SK-N-SH (cell line): Measurements from ENCODE around the gene NEUROD1. TPM values are rescaled to one million over a fixed set of nuclear protein-coding genes. Genes with fewer than 3 reads are reported as not detected.

ENCODE experiments used
- CTCF ChIA-PET: fragments of 300-600, 350-600 bp; formaldehyde crosslinking; extraction: SDS; loops from one replicate; lab custom pipeline; 2021; lab: Yijun Ruan, JAX
- POLR2A ChIA-PET: fragments of 350-600 bp; sonication (Branson Sonifier 250); formaldehyde crosslinking; extraction: SDS; loops from one replicate; lab custom pipeline; 2020; ENCODE audit warnings: antibody characterized with exemption, inconsistent platforms; lab: Yijun Ruan, JAX
- DNase-seq: peaks from one replicate; pipeline ENCODE4 v3.0.0; 2012
- H2AFZ ChIP-seq: fragments of 200-600 bp; sonication (generic); 2 replicates; pipeline ENCODE4 v1.8.1; 2016; ENCODE audit warnings: antibody characterized with exemption, mild to moderate bottlenecking, low read depth
- H3F3A ChIP-seq: fragments of 200-600 bp; sonication (generic); replicated peaks from 2 replicates; pipeline ENCODE3; 2016; ENCODE audit warnings: antibody characterized with exemption, mild to moderate bottlenecking; ENCODE audit not compliant: insufficient read depth
- H3K27ac ChIP-seq, 2 experiments: fragments of 200-500 bp in 1 of 2; fragments of 200-600 bp in 1 of 2; sonication (Bioruptor generic) in 1 of 2; sonication (generic), shearing (Covaris generic) in 1 of 2; 2 replicates each; pipeline versions ENCODE4 v1.5.1 to v1.6.1; 2014 to 2016; ENCODE audit warnings: low read depth in 2 of 2, inconsistent platforms in 1 of 2, low read length in 1 of 2, mild to moderate bottlenecking in 1 of 2, mixed read lengths in 1 of 2
- H3K27me3 ChIP-seq: fragments of 200-600 bp; sonication (generic), shearing (Covaris generic); 2 replicates; pipeline ENCODE4 v1.6.1; 2016; ENCODE audit warnings: mixed run types; ENCODE audit not compliant: insufficient read depth
- H3K36me3 ChIP-seq, 2 experiments: fragments of 200-500 bp in 1 of 2; fragments of 200-600 bp in 1 of 2; sonication (Bioruptor generic) in 1 of 2; sonication (generic) in 1 of 2; replicated peaks in 1 of 2; 2 replicates each; pipeline versions ENCODE3 to v1.5.1; 2014 to 2016; ENCODE audit warnings: low read length in 1 of 2, mild to moderate bottlenecking in 1 of 2; ENCODE audit not compliant: insufficient read depth in 2 of 2, control insufficient read depth in 1 of 2
- H3K4me1 ChIP-seq, 2 experiments: fragments of 200-500 bp in 1 of 2; fragments of 200-600 bp in 1 of 2; sonication (Bioruptor generic) in 1 of 2; sonication (generic), shearing (Covaris generic) in 1 of 2; 2 replicates each; pipeline versions ENCODE4 v1.5.1 to v1.6.1; 2014 to 2016; ENCODE audit warnings: low read depth in 1 of 2, low read length in 1 of 2, mixed run types in 1 of 2; ENCODE audit not compliant: insufficient read depth in 2 of 2, control insufficient read depth in 1 of 2
- H3K4me2 ChIP-seq: fragments of 200-600 bp; sonication (generic), shearing (Covaris generic); 2 replicates; pipeline ENCODE4 v1.6.1; 2017; ENCODE audit warnings: mixed run types
- H3K4me3 ChIP-seq, 2 experiments: fragments of 200-500 bp in 1 of 2; fragments of 200-600 bp in 1 of 2; sonication (Bioruptor generic) in 1 of 2; sonication (generic), shearing (Covaris generic) in 1 of 2; 2 replicates each; pipeline versions ENCODE4 v1.5.1 to v1.8.1; 2014 to 2016; ENCODE audit warnings: low read depth in 2 of 2, inconsistent platforms in 1 of 2, low read length in 1 of 2, mild to moderate bottlenecking in 1 of 2, mixed read lengths in 1 of 2, moderate library complexity in 1 of 2
- H3K79me2 ChIP-seq: fragments of 200-600 bp; sonication (generic); 2 replicates; pipeline ENCODE4 v1.8.1; 2017; ENCODE audit warnings: mild to moderate bottlenecking; ENCODE audit not compliant: insufficient read depth
- H3K9ac ChIP-seq: fragments of 200-600 bp; sonication (generic); 2 replicates; pipeline ENCODE4 v1.6.1; 2017; ENCODE audit warnings: mixed run types
- H3K9me2 ChIP-seq: fragments of 200-600 bp; sonication (generic); 2 replicates; pipeline ENCODE4 v1.6.1; 2017; ENCODE audit warnings: mixed run types
- H3K9me3 ChIP-seq: fragments of 200-600 bp; sonication (generic); 2 replicates; pipeline ENCODE4 v1.6.1; 2017; ENCODE audit warnings: mixed run types, mild to moderate bottlenecking, moderate library complexity
- H4K20me1 ChIP-seq: fragments of 200-600 bp; sonication (generic); 2 replicates; pipeline ENCODE4 v1.6.1; 2017; ENCODE audit warnings: mild to moderate bottlenecking, mixed run types; ENCODE audit not compliant: insufficient read depth
- ELF1 ChIP-seq: IDR thresholded peaks from 2 replicates; pipeline ENCODE4 v1.4.0; 2012
- EP300 ChIP-seq, 2 experiments: IDR thresholded peaks; 2 replicates each; pipeline versions ENCODE4 v1.4.0 to v1.6.1; 2012; ENCODE audit warnings: borderline replicate concordance in 1 of 2, low read depth in 1 of 2, low read length in 1 of 2
- EZH2phosphoT487 ChIP-seq: fragments of 200-600 bp; sonication (generic); IDR thresholded peaks from 2 replicates; pipeline ENCODE4 v1.6.1; 2017; ENCODE audit warnings: low read depth, mixed run types, mild to moderate bottlenecking, antibody characterized with exemption, moderate library complexity, borderline replicate concordance
- FOXJ3 ChIP-seq: sonication (generic); formaldehyde crosslinking; IDR thresholded peaks from 2 replicates; pipeline ENCODE4 v1.5.1; 2020; ENCODE audit warnings: mild to moderate bottlenecking, missing genetic modification reagents
- FOXM1 ChIP-seq: IDR thresholded peaks from 2 replicates; pipeline ENCODE4 v1.4.0; 2012; ENCODE audit warnings: low read depth, mild to moderate bottlenecking
- GABPA ChIP-seq: IDR thresholded peaks from 2 replicates; pipeline ENCODE4 v1.4.0; 2012; ENCODE audit warnings: low read depth, mild to moderate bottlenecking
- MEF2A ChIP-seq: IDR thresholded peaks from 2 replicates; pipeline ENCODE4 v1.4.0; 2012; ENCODE audit warnings: low read depth, borderline replicate concordance
- NFIC ChIP-seq: IDR thresholded peaks from 2 replicates; pipeline ENCODE4 v1.4.0; 2012; ENCODE audit warnings: borderline replicate concordance
- NRF1 ChIP-seq: IDR thresholded peaks from 2 replicates; pipeline ENCODE4 v1.6.1; 2012; ENCODE audit warnings: low read depth, mild to moderate bottlenecking, low read length
- RAD21 ChIP-seq: IDR thresholded peaks from 2 replicates; pipeline ENCODE4 v1.6.1; 2012; ENCODE audit warnings: mild to moderate bottlenecking, low read length
- WGBS: methylation state at CpG from one replicate; pipeline ENCODE4 v1.1.6; 2017; ENCODE audit warnings: low lambda C conversion rate; 5-methylcytosine and 5-hydroxymethylcytosine counted together
- polyA plus RNA-seq, 3 experiments: library from polyadenylated mRNA; depleted of rRNA; stranded (reverse); fragments of >200 nt; gene quantifications; 2 replicates each; pipeline ENCODE4 v1.2.3, GENCODE V29; 2012
- TF ChIP-seq, protein P1 (sequence below): fragments of 150-350 bp; IDR thresholded peaks from 2 replicates; pipeline ENCODE4 v1.6.1; 2017; ENCODE audit warnings: antibody characterized with exemption, low read length, low read depth, borderline replicate concordance
- TF ChIP-seq, protein P2 (sequence below): fragments of 200-600 bp; sonication (generic); IDR thresholded peaks from 2 replicates; pipeline ENCODE4 v1.6.1; 2017; ENCODE audit warnings: antibody characterized with exemption, mild to moderate bottlenecking, moderate library complexity
- TF ChIP-seq, protein P3 (sequence below): IDR thresholded peaks from 2 replicates; pipeline ENCODE4 v1.4.0; 2012; ENCODE audit warnings: low read depth
- TF ChIP-seq, protein P4 (sequence below): IDR thresholded peaks from 2 replicates; pipeline ENCODE4 v1.4.0; 2012; ENCODE audit warnings: low read depth, borderline replicate concordance

The NEUROD1 gene
- polyA plus RNA-seq, 1 of the 3 experiments (the other 2 are of a cell fraction) = 0.02 TPM

DNA sequence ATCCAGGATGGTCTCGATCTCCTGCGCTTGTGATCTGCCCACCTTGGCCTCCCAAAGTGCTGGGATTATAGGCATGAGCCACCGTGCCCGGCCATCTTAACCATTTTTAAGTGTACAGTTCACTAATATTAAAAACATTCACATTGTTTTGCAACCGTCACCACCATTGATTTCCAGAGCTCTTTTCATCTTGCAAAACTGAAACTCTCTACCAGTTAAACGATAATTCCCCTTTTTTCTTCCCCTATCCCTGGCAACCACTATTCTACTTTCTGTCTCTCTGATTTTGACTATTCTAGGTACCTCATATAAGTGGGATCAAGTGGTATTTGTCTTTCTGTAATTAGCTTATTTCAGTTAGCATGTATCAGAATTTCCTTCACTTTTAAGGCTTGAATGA is 16.8 kb upstream of the NEUROD1 start:
- TF ChIP-seq, protein P1, sequence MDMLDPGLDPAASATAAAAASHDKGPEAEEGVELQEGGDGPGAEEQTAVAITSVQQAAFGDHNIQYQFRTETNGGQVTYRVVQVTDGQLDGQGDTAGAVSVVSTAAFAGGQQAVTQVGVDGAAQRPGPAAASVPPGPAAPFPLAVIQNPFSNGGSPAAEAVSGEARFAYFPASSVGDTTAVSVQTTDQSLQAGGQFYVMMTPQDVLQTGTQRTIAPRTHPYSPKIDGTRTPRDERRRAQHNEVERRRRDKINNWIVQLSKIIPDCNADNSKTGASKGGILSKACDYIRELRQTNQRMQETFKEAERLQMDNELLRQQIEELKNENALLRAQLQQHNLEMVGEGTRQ = no peak
- TF ChIP-seq, protein P2, sequence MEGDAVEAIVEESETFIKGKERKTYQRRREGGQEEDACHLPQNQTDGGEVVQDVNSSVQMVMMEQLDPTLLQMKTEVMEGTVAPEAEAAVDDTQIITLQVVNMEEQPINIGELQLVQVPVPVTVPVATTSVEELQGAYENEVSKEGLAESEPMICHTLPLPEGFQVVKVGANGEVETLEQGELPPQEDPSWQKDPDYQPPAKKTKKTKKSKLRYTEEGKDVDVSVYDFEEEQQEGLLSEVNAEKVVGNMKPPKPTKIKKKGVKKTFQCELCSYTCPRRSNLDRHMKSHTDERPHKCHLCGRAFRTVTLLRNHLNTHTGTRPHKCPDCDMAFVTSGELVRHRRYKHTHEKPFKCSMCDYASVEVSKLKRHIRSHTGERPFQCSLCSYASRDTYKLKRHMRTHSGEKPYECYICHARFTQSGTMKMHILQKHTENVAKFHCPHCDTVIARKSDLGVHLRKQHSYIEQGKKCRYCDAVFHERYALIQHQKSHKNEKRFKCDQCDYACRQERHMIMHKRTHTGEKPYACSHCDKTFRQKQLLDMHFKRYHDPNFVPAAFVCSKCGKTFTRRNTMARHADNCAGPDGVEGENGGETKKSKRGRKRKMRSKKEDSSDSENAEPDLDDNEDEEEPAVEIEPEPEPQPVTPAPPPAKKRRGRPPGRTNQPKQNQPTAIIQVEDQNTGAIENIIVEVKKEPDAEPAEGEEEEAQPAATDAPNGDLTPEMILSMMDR = no peak
- TF ChIP-seq RAD21 (no peak), FOXM1 (no peak), ELF1 (no peak), NFIC (no peak), EZH2phosphoT487 (no peak), NRF1 (no peak), FOXJ3 (CRISPR knock-in tag) (no peak), EP300 (IDR thresholded peaks at IDR 0.05; ENCODE audit: borderline replicate concordance in 1 of 2, low read depth in 1 of 2, low read length in 1 of 2) (no peak), MEF2A (no peak)
- H4K20me1 ChIP-seq = no peaks in the 10 kb centered on the region
- DNase-seq = no peak
- WGBS = 62% methylated on average over 6 of the region's 6 CpGs
- no peaks in the 10 kb centered on the region for H3K4me1 ChIP-seq
- ChIA-PET POLR2A (no interaction called here), CTCF (interaction anchor here (1.1 to 2.1 kb wide), 4 partner anchors 18 to 128 kb away, joined by 3 to 6 read pairs (median 4); no protein-coding TSS in a partner anchor)
- H3K9me2 ChIP-seq = no peaks in the 10 kb centered on the region
- no peak overlapping the region; the same call in 1 of the 2 replicates for H2AFZ ChIP-seq
- H3K36me3 ChIP-seq = no peaks in the 10 kb centered on the region
- H3K27ac ChIP-seq = no peak overlapping the region
- no peaks in the 10 kb centered on the region for H3K9me3 ChIP-seq
- H3K79me2 ChIP-seq = no peaks in the 10 kb centered on the region
- no peak overlapping the region for H3K4me2 ChIP-seq
- no peak overlapping the region for H3K9ac ChIP-seq
- no peak overlapping the region for H3K4me3 ChIP-seq
- H3F3A ChIP-seq = no peaks in the 10 kb centered on the region
- no peaks in the 10 kb centered on the region for H3K27me3 ChIP-seq

DNA sequence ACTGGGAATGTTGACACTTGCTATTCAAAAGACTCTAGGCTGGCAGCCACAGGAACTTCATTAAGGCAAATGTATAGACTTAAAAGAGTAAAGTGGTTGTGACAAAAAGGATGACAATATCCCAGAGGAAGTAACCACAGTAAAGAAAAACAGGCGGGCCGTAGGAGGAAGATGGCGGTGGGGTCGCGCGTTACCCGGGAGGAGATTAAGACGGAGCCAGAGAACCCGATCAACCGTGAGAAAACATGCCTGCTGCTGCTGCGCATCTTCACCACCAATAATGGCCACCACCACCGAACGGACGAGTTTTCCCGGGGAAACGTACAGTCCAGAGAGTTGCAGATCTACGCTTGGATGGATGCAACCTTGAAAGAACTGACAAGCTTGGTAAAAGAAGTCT is 14.0 kb upstream of the NEUROD1 start:
- no peaks in the 10 kb centered on the region for H3K9me2 ChIP-seq
- no peaks in the 10 kb centered on the region for H3K79me2 ChIP-seq
- H3K36me3 ChIP-seq = no peaks in the 10 kb centered on the region
- H4K20me1 ChIP-seq = no peaks in the 10 kb centered on the region
- TF ChIP-seq, protein P3, sequence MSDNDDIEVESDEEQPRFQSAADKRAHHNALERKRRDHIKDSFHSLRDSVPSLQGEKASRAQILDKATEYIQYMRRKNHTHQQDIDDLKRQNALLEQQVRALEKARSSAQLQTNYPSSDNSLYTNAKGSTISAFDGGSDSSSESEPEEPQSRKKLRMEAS = no peak
- TF ChIP-seq GABPA = no peak
- TF ChIP-seq, protein P4, sequence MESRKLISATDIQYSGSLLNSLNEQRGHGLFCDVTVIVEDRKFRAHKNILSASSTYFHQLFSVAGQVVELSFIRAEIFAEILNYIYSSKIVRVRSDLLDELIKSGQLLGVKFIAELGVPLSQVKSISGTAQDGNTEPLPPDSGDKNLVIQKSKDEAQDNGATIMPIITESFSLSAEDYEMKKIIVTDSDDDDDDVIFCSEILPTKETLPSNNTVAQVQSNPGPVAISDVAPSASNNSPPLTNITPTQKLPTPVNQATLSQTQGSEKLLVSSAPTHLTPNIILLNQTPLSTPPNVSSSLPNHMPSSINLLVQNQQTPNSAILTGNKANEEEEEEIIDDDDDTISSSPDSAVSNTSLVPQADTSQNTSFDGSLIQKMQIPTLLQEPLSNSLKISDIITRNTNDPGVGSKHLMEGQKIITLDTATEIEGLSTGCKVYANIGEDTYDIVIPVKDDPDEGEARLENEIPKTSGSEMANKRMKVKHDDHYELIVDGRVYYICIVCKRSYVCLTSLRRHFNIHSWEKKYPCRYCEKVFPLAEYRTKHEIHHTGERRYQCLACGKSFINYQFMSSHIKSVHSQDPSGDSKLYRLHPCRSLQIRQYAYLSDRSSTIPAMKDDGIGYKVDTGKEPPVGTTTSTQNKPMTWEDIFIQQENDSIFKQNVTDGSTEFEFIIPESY = no peak
- no peak for TF ChIP-seq FOXM1
- no peaks in the 10 kb centered on the region for H3F3A ChIP-seq
- H2AFZ ChIP-seq = no peak overlapping the region
- H3K27ac ChIP-seq = no peak overlapping the region
- POLR2A ChIA-PET = no interaction called here
- H3K4me3 ChIP-seq = no peak overlapping the region
- DNase-seq = no peak
- H3K9ac ChIP-seq = no peak overlapping the region
- H3K4me2 ChIP-seq = no peak overlapping the region
- no peaks in the 10 kb centered on the region for H3K9me3 ChIP-seq
- no peaks in the 10 kb centered on the region for H3K4me1 ChIP-seq
- CTCF ChIA-PET = interaction anchor here (1.0 to 2.2 kb wide), 2 partner anchors 20 to 121 kb away, joined by 3 to 8 read pairs; no protein-coding TSS in a partner anchor
- 92% methylated on average over 14 of the region's 17 CpGs for WGBS
- H3K27me3 ChIP-seq = no peaks in the 10 kb centered on the region
